HG03469 (cell line): ENCODE results near the gene SAC3D1.
A peak's percentile ranks its signal among the peaks of the same experiment; 100 is the strongest.

Source experiments
- ATAC-seq: cut with Tn5 transposase; IDR thresholded peaks from one replicate; pipeline ENCODE4 v1.9.1; 2021; ENCODE audit warnings: mild to moderate bottlenecking, moderate library complexity, moderate number of reproducible peaks; ENCODE audit not compliant: unreplicated experiment

SAC3D1 gene

GRCh38 chr11:65059523-65059922 is 18.5 kb downstream of the SAC3D1 start:
- ATAC-seq = no peak

DNA sequence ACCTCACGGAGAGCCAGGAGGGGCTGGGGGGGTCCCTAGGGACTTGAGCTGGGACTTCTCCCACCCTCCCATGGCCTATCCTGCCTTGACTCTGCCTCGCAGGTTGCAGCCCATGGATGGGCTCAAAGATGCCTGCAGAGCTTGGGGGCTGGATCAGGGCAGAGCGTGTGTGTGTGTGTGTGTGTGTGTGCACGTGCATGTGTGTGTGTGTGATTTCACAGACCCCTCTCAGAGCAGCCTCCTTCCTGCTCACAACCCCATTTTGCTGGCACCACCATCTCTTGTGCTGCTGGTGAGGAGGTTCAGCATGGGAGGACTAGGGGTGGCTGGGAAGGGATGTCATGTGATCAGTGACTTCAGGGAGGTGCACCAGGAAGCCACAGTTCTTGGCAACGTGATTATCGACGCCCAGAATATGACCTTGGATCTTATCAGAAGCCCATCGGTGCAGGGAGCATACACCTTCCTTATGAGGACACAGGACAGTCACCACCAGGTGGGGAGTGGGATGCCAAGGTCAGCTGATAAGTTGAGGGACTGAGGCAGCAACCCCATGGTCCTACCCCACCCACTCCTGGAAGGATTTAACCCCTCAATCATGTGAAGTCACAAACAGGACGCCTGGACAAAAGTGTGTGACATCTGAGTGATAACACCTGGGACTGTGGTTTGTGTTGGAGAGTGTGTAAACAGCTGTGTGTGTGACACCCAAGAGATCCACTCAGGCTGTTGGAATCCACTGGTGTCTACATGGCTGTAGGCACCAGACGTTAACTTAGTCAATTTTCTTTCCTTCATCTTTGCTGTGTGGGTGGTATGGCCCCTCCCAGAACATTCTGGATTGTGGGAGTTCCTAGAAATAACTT is 19.2 kb downstream of the SAC3D1 start:
- ATAC-seq = no peak

DNA sequence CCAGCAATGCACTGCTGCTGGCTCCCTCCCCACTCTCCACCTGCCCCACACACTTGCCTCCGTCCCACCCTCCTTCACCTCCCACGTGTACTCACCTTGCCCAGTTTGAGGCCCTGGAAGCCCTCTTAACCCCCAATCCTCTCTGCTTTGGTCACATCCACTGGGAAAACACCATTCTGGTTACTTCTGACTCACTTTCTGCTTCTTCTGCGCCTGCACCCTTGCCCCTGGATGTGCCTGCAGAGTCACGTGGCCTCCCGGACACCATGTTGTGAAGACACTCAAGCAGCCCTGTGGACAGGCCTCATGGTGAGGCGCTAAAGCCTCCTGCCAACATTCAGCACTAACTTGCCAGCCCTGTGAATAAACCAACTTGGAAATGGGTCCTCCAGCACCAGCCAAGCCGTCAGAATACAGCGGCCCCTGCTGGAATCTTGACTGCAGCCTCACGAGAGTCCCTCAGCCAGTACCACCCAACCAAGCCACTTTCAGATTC is 20.0 kb downstream of the SAC3D1 start:
- no peak for ATAC-seq

GRCh38 chr11:65063532-65063931 is 22.5 kb downstream of the SAC3D1 start:
- ATAC-seq = no peak

- ATAC-seq = no peak
Measured at GRCh38 chr11:65064847-65065240, 23.8 kb downstream of the SAC3D1 start.

DNA sequence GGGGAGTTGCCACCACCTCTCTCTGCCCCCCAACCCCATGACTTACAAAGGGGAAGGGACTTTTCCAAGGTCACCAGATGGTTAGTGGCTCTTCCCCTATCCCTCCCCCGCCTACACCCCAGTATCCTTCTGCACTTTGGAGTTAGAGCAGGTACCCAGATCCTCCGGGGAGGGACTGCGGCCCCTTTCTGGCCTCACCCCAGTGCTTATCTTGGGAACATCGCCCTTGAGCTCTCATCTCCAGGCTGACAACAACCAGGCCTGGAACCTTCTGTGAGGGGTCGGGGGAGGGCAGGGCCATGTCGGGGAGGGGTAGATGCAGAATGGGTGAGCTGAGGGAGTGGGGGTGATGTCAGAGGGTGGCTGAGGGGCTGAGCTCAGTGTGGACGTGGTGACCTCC is 24.8 kb downstream of the SAC3D1 start:
- no peak for ATAC-seq

DNA sequence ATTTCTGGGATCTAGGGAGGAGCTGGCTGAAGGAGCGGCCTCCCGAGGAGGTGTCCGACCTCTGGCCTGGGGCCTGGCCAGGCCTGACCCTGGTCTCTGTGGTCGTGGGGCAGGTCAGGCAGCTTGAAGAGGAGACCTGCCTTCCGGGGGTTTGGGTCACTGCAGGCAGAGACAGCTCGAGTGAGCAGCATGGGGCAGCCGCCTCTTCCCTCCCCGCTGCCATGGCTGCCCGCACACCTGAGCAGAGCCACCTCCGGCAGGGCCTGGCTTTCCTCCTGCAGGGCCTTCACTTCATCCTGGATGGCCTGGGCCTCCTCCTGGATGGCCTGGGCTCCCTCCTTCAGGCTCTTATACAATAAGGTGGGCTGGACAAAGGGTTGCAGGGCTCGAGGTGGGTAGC is 25.3 kb downstream of the SAC3D1 start:
- no peak for ATAC-seq

GRCh38 chr11:65066805-65067291 is 25.8 kb downstream of the SAC3D1 start:
- ATAC-seq = no peak

- ATAC-seq = no peak
Measured at GRCh38 chr11:65067446-65067845, 26.4 kb downstream of the SAC3D1 start.

GRCh38 chr11:65069217-65069616 is 28.2 kb downstream of the SAC3D1 start:
- no peak for ATAC-seq

GRCh38 chr11:65071907-65072630 is 31.1 kb downstream of the SAC3D1 start:
- ATAC-seq = no peak

GRCh38 chr11:65072631-65072966 is 31.6 kb downstream of the SAC3D1 start:
- ATAC-seq = no peak

DNA sequence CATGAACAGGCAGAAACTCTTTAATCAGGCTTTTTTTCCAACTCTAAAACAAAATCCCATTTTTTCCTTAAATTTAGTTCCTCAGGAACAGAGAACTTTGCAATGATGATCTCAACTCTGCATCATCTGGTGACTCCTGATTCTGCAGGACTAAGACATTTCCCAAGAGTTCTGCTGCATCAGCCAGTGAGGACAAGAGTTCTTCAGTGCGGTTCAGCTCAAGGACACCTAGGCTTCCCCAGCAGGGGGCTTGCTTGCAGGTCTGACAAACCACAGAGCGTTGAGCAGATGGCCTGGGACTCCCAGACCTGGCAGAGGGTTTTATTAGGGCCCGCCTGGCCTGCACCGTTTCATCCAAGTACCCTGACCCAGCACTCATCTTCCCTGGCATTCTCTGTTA is 36.4 kb downstream of the SAC3D1 start:
- ATAC-seq = no peak

DNA sequence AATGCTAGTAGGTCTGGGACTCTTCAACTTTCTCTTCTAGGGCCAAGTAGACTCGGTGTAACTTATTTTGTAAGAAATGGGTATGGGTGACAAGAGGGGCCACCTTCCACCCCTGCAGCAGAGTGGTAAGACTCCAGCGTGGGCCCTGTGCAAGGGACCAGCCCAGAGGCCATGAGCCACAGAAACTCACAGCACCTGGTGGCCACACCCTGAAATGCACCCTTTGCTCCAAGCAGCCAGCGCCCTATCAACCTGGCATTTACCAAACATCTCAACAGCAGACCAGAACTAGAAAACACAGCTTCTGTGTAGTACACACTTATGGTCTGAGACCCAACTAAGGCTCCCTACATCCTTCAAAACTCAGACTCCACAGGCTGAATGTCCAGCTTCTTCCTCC is 37.1 kb downstream of the SAC3D1 start:
- no peak for ATAC-seq

DNA sequence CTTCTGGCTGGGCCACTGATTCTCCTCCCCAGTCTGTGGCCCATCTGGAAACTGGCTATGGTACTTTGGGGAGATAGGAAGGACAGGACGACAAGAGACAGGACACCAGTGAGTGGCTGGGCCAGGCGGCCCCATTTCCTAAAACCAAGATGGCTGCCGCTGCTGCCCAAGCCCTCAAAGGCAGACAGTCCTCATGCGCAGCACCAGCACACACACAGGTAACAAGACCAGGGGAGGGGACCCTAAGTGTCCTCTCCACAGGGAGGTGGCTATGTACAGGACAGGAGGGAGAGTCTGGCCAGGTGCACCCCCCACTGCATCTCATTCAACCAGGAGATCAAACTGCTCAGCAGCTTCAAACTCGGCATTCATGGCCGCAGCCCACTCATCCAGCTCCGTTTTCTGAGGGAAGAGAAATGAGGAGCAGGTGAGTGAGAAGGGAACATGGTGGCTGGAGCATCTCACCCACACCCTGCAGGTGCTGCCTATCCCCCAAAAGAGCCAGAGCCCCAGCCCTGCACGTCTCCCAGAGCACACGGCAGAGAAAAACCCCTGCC is 37.9 kb downstream of the SAC3D1 start:
- ATAC-seq = no peak

GRCh38 chr11:65083134-65083833 is 42.3 kb downstream of the SAC3D1 start:
- peak; percentile 12 for ATAC-seq

GRCh38 chr11:65083834-65084597 is 43.0 kb downstream of the SAC3D1 start, which contains the start of the genes CDCA5 and ZFPL1:
Gene CDCA5 (minus strand): TSS chr11:65084040. CDS start chr11:65083978, 62 bp downstream.
Gene ZFPL1 (plus strand): TSS chr11:65084222. CDS start chr11:65084699, 477 bp downstream.
- peak; percentile 41 for ATAC-seq

DNA sequence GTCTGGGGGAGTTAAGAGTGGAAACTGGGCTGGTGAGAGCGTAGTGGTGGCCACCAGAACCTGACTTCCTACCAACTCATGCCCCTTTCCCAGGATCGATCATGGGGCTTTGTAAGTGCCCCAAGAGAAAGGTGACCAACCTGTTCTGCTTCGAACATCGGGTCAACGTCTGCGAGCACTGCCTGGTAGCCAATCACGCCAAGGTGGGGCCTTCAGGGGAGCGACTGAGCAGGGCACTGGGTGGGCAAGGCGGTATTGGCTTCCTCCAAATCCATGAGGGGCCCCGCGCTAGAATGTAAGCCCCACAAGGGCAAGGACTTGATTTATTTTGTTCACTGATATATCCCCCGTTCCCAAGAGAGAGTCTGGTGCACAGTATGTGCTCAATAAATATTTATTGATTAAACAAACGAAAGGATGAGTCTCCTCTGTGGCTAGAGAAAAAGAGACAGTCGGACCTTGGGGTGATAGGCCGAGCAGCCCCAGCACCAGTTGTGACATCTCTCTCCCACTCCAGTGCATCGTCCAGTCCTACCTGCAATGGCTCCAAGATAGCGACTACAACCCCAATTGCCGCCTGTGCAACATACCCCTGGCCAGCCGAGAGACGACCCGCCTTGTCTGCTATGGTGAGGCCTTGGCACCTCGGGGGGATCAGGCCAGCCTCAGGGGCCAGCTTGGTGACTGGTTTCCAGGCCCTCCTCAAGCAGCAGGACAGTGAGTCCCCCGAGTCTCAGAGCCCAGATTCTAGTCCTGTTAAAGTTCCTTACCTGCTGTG is 43.8 kb downstream of the SAC3D1 start:
- no peak for ATAC-seq

DNA sequence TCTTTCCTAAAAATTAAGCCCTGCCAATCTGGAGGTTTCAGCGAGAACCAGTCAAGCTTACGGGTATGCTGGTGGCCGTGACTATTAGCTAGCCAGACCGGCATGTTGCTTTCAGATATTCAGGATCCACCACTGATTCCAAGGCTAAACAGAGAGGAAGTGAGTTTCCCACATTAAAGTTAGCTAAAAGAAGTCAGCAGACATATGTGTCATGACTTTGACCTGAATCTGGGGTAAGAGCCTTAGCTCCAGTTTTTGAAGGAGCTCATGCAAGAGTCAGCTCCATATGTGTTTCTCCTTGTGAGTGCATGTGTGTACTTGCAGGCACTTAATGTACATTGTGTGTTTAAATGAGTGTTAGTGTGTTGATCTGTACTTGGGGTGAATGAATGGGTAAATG is 44.4 kb downstream of the SAC3D1 start:
- no peak for ATAC-seq
